HEK293T (cell line): ENCODE data around the gene MACROD2.
"Not testable (repeated sequence)": the region's sequence is repeated elsewhere in the genome, so short reads cannot be mapped to it uniquely, and the experiment has no call there.

Experiments
- CTCF ChIA-PET: fragments of 350-600 bp; formaldehyde crosslinking; extraction: SDS; loops from one replicate; lab custom pipeline; 2021; ENCODE audit warnings: antibody characterized with exemption, inconsistent platforms; lab: Yijun Ruan, JAX
- POLR2A ChIA-PET: fragments of 350-600 bp; formaldehyde crosslinking; extraction: SDS; loops from one replicate; lab custom pipeline; 2020; ENCODE audit warnings: antibody characterized with exemption, inconsistent platforms; lab: Yijun Ruan, JAX
- DNase-seq: peaks from one replicate; pipeline ENCODE4 v3.0.0; 2012; ENCODE audit warnings: mixed read lengths; ENCODE audit errors: extremely low spot score
- ARNT ChIP-seq: fragments of 450-650 bp; IDR thresholded peaks from 2 replicates; pipeline ENCODE4 v1.6.1; 2017; ENCODE audit warnings: mild to moderate bottlenecking
- BHLHE40 ChIP-seq: fragments of 450-650 bp; IDR thresholded peaks from 2 replicates; pipeline ENCODE4 v1.6.1; 2016; ENCODE audit warnings: mild to moderate bottlenecking, moderate library complexity, borderline replicate concordance
- CTBP1 ChIP-seq: fragments of 450-650 bp; IDR thresholded peaks from 2 replicates; pipeline ENCODE4 v1.6.1; 2016; ENCODE audit warnings: borderline replicate concordance
- ELF4 ChIP-seq: fragments of 450-650 bp; IDR thresholded peaks from 2 replicates; pipeline ENCODE4 v1.6.1; 2017; ENCODE audit warnings: antibody characterized with exemption
- FOXA1 ChIP-seq: fragments of 450-650 bp; IDR thresholded peaks from 2 replicates; pipeline ENCODE4 v1.6.1; 2016; ENCODE audit warnings: mild to moderate bottlenecking
- FOXK2 ChIP-seq: fragments of 450-650 bp; IDR thresholded peaks from 2 replicates; pipeline ENCODE4 v1.6.1; 2016; ENCODE audit warnings: mild to moderate bottlenecking
- FOXM1 ChIP-seq: fragments of 450-650 bp; IDR thresholded peaks from 2 replicates; pipeline ENCODE4 v1.6.1; 2017; ENCODE audit warnings: mild to moderate bottlenecking, borderline replicate concordance
- HDGF ChIP-seq: fragments of 450-650 bp; IDR thresholded peaks from 2 replicates; pipeline ENCODE4 v1.6.1; 2017; ENCODE audit warnings: antibody characterized with exemption, borderline replicate concordance
- L3MBTL2 ChIP-seq: fragments of 450-650 bp; conservative IDR thresholded peaks from 2 replicates; pipeline ENCODE4 v1.6.1; 2016; ENCODE audit warnings: mild to moderate bottlenecking
- LEF1 ChIP-seq: fragments of 450-650 bp; IDR thresholded peaks from 2 replicates; pipeline ENCODE4 v1.6.1; 2017; ENCODE audit warnings: mild to moderate bottlenecking, borderline replicate concordance
- NFRKB ChIP-seq: fragments of 450-650 bp; IDR thresholded peaks from 2 replicates; pipeline ENCODE4 v1.6.1; 2016; ENCODE audit warnings: mild to moderate bottlenecking, moderate library complexity
- SP1 ChIP-seq: fragments of 450-650 bp; IDR thresholded peaks from 2 replicates; pipeline ENCODE4 v1.6.1; 2017
- SUZ12 ChIP-seq: fragments of 450-650 bp; IDR thresholded peaks from 2 replicates; pipeline ENCODE4 v1.6.1; 2016; ENCODE audit warnings: mild to moderate bottlenecking
- TARDBP ChIP-seq: fragments of 450-650 bp; IDR thresholded peaks from 2 replicates; pipeline ENCODE4 v1.6.1; 2016
- ZNF384 ChIP-seq: fragments of 450-650 bp; IDR thresholded peaks from 2 replicates; pipeline ENCODE4 v1.6.1; 2016
- TF ChIP-seq, protein P1 (sequence below): fragments of 450-650 bp; IDR thresholded peaks from 2 replicates; pipeline ENCODE4 v1.6.1; 2016

The MACROD2 gene

DNA sequence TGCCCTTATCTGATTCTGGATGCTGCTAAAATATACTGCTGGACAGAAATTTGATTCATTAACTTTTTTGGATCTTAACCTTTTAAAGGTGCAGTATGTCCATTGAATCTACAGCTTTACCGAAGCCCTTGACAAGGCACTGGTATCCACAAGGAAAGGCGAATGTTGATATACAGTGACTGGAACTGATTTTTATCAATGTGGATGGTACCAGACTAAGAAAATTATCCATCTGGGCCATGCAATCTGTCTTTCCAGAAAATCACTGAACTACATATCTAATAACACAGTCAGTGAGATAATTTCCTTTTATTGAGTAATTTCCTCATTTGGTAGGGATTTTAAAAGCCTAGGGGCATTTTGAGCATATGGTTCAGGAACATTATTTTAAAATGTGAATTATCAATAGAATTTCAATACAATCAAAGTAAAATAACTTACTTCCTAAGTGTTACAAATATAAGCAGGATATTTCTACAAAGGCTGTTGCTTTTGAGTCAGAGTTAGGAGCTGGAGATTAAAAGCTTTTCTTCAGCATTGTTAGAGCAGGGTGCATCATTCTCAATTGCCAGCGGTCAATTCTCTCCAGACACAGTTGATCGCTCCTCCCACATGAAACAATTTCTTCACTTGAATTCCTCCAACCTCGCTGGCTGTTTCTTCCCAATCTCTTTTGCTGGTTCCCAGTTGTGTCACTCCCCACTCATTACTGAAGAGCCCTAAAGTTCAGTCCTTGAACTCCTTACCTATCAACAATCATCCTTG, 927.4 kb downstream of the MACROD2 start:
- POLR2A ChIA-PET, result no interaction called here
- no peak for DNase-seq
- TF ChIP-seq HDGF (no peak), NFRKB (no peak), ELF4 (no peak)
- CTCF ChIA-PET, result no interaction called here

DNA sequence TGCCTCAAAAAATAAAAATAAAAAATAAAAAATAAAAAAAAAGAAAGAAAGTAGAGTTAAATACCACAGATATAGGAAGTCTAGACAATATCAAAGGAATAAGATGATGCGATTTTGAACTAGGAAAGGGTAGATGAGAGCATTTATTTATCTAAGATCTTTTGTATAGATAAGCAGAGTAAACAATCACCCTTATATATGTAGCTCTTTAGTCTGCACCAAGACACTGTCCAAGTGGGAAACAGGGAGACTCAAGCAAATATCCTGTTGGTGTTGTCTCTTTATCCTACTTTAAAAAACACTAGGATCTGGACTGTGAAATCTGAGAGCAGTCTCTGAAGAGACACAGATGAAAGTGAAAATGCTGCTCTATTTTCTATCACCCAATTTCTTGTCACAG, 929.1 kb downstream of the MACROD2 start:
- no peak for DNase-seq
- POLR2A ChIA-PET, result no interaction called here
- TF ChIP-seq HDGF, result no peak
- no peak for TF ChIP-seq ELF4
- TF ChIP-seq NFRKB, result no peak
- no peak for TF ChIP-seq CTBP1
- TF ChIP-seq TARDBP, result no peak
- TF ChIP-seq FOXM1, result no peak
- no peak for TF ChIP-seq LEF1
- TF ChIP-seq ZNF384, result no peak
- no peak for TF ChIP-seq FOXK2
- TF ChIP-seq, protein P1, sequence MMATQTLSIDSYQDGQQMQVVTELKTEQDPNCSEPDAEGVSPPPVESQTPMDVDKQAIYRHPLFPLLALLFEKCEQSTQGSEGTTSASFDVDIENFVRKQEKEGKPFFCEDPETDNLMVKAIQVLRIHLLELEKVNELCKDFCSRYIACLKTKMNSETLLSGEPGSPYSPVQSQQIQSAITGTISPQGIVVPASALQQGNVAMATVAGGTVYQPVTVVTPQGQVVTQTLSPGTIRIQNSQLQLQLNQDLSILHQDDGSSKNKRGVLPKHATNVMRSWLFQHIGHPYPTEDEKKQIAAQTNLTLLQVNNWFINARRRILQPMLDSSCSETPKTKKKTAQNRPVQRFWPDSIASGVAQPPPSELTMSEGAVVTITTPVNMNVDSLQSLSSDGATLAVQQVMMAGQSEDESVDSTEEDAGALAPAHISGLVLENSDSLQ, result no peak
- TF ChIP-seq L3MBTL2, result no peak
- TF ChIP-seq BHLHE40, result no peak
- TF ChIP-seq SP1, result no peak
- TF ChIP-seq FOXA1, result no peak
- TF ChIP-seq SUZ12, result no peak
- no peak for TF ChIP-seq ARNT
- CTCF ChIA-PET, result no interaction called here

DNA sequence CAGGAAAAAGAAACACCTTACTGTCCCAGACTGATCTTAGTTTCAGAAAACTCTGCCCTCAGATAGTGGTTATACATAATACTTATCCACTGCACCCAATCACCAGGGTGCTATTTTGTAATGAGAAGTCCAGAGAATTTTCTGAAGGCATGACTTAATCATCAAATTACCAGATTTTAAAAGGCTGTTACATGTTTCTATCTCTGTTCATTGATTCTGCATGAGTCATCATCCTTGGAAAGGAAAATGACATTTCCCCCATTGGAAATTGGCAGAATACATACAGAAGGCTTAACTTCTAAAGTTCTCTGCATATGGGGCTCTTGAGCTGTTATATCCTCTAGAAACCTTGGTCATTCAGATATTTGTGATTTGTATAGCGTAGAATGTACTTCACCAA, 930.0 kb downstream of the MACROD2 start:
- no peak for TF ChIP-seq L3MBTL2
- TF ChIP-seq FOXM1, result no peak
- TF ChIP-seq ARNT, result no peak
- no peak for TF ChIP-seq FOXK2
- TF ChIP-seq SP1, result no peak
- no peak for TF ChIP-seq CTBP1
- no peak for TF ChIP-seq HDGF
- no peak for TF ChIP-seq SUZ12
- TF ChIP-seq TARDBP, result no peak
- TF ChIP-seq NFRKB, result no peak
- ChIA-PET CTCF (no interaction called here), POLR2A (no interaction called here)
- DNase-seq, result no peak

DNA sequence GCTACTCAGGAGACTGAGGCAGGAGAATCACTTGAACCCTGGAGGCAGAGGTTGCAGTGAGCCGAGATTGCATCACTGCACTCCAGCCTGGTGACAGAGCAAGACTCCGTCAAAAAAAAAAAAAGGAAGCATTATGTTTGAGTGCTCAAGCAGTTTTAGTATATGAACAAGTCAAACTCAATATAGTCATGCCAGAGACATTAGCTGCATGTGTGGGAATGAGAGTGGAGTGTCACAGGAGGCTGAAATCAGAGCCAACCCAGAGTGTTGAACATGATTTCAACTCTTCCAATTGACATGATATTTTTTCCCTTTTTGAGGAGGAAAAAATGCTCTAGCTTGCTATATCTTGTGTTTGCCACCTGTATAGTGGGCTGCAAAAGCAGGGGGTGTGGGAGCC, 931.1 kb downstream of the MACROD2 start:
- POLR2A ChIA-PET, result not testable (repeated sequence)

DNA sequence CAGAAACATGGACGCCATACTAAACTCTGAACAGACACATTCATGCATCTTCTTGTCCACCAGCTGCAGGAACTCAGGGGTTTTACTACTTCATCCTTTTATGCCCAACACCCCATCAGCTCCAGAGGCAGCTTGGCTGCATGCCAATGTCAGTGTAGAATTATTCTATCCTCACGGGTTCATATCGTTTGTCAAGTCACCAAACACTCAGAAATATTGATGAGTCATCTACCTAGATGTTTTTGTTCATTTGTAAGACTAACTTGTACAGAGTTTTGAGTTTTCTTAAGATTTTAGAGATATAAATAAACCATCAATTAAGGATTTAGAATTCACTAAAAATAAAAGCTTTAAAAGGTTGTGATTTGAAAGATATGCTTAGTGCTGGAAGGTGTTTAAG, 932.8 kb downstream of the MACROD2 start:
- ChIA-PET CTCF (no interaction called here), POLR2A (no interaction called here)
- TF ChIP-seq ZNF384 (no peak), FOXK2 (no peak), BHLHE40 (no peak)
- no peak for DNase-seq

More for the DNA sequence above, 931.1 kb downstream of the MACROD2 start:
- CTCF ChIA-PET, DNase-seq: not testable (repeated sequence)

DNA sequence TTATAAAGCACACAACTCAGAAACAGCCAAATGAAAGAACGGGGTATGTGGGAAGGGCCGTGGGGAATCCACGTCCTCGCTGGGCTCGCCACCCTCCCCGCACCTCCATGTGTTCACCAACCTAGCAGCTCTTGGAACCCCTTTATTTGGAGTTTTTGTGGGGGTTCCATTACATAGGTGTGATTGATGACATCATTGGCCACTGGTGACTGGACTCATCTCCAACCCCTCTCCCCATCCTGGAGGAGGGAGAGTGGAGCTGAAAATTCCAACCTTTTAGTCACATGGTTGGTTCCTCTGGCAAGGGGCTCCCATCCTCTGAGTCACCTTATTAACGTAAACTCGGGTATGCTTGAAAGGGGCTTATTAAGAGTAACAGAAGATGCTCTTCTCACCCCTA, 934.1 kb downstream of the MACROD2 start:
- no peak for DNase-seq
- CTCF ChIA-PET, result no interaction called here
- TF ChIP-seq FOXA1 (no peak), CTBP1 (no peak), NFRKB (no peak), FOXK2 (no peak), L3MBTL2 (no peak), LEF1 (no peak), TARDBP (no peak)
- TF ChIP-seq, protein P1, result no peak
- POLR2A ChIA-PET, result no interaction called here

DNA sequence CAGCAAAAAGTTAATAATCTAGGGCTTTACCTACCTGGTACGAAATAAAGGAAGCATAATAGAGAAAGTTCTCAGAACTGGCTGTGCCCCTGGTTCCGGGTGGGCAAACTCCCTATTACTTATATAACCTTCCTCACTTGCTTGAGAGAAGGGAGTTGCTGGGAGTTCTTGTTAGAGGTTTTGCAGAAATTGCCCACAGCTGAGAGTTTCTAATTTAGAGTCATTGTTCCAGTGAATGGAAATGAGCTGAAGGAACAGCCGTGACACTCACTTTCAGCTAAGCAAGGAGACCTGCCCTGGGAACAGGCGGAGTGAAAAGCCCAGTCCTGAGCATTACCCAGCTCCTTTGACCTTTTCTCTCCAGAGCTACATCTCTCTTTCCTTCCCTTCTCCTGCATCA, 936.7 kb downstream of the MACROD2 start:
- ChIA-PET POLR2A (no interaction called here), CTCF (no interaction called here)
- no peak for DNase-seq
- TF ChIP-seq ARNT (no peak), SUZ12 (no peak), NFRKB (no peak), FOXA1 (no peak), BHLHE40 (no peak)

DNA sequence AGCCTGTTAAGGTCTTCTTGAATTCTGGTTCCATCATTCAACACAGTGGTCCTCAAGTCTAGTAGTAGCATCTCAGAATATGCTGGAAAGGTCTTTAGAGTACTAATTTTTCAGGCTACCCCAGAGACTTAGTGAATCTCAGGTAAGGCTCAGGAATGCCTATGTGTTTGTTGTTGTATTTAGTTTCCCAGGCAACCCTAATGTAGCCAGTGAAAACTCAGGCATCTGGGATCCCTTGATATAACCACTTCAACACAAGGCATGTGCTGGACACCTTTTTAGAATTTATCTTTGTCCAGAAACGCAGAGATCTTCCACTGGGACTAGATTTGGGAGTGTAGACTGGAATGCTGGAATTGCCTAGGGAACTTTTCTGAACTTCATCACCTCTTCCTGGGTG, 940.0 kb downstream of the MACROD2 start:
- no peak for DNase-seq

More for the DNA sequence above, 940.0 kb downstream of the MACROD2 start:
- TF ChIP-seq FOXK2, result no peak
- no peak for TF ChIP-seq ZNF384
- no peak for TF ChIP-seq ELF4
- no peak for TF ChIP-seq TARDBP
- TF ChIP-seq LEF1, result no peak
- no peak for TF ChIP-seq SP1
- TF ChIP-seq, protein P1, result no peak
- TF ChIP-seq CTBP1, result no peak
- TF ChIP-seq BHLHE40, result no peak
- no peak for TF ChIP-seq SUZ12
- TF ChIP-seq L3MBTL2, result no peak
- TF ChIP-seq HDGF, result no peak
- no peak for TF ChIP-seq ARNT
- TF ChIP-seq NFRKB, result no peak
- no peak for TF ChIP-seq FOXA1
- no peak for TF ChIP-seq FOXM1
- ChIA-PET POLR2A (no interaction called here), CTCF (no interaction called here)
